H1 (cell line): ENCODE data around the gene CHRNA4. TPM values are rescaled to one million over a fixed set of nuclear protein-coding genes. Genes with fewer than 3 reads are reported as not detected.

Experiments
- CTCF ChIA-PET: fragments of 300-600 bp; sonication (Branson Sonifier 250); formaldehyde crosslinking; loops from one replicate; lab custom pipeline; 2021; ENCODE audit not compliant: partially characterized antibody; lab: Charles Lee
- POLR2A ChIA-PET: fragments of 300-600 bp; sonication (Branson Sonifier 250); formaldehyde crosslinking; loops from one replicate; lab custom pipeline; 2021; ENCODE audit warnings: inconsistent platforms; ENCODE audit not compliant: partially characterized antibody; lab: Charles Lee
- DNase-seq, 2 experiments: peaks; one replicate each; pipeline versions ENCODE4 v3.0.0 to v3.0.0-alpha.2; 2010 to 2022; ENCODE audit warnings: low spot score in 2 of 2, low read depth in 1 of 2, mixed read lengths in 1 of 2
- FAIRE-seq: peaks from 2 replicates; lab custom pipeline; 2011; peaks lifted over from hg19 to GRCh38; lab: Jason Lieb, UNC
- H2AFZ ChIP-seq: 2 replicates; pipeline ENCODE4 v1.8.1; 2012; ENCODE audit warnings: low read length, inconsistent platforms
- H2AK5ac ChIP-seq: 2 replicates; pipeline ENCODE4 v1.6.1; 2013; ENCODE audit warnings: low read depth, low read length
- H2BK120ac ChIP-seq: replicated peaks from 2 replicates; pipeline ENCODE3; 2013; ENCODE audit warnings: low read depth, low read length, inconsistent platforms
- H2BK12ac ChIP-seq: 2 replicates; pipeline ENCODE4 v1.6.1; 2013; ENCODE audit warnings: low read depth, low read length
- H2BK15ac ChIP-seq: 2 replicates; pipeline ENCODE4 v1.6.1; 2013; ENCODE audit warnings: low read length
- H2BK20ac ChIP-seq: 2 replicates; pipeline ENCODE4 v1.6.1; 2013; ENCODE audit warnings: low read length
- H2BK5ac ChIP-seq: 2 replicates; pipeline ENCODE4 v1.6.1; 2013; ENCODE audit warnings: low read depth, low read length
- H3K14ac ChIP-seq: 2 replicates; pipeline ENCODE4 v1.6.1; 2013; ENCODE audit warnings: inconsistent platforms; ENCODE audit not compliant: insufficient read length
- H3K18ac ChIP-seq: 2 replicates; pipeline ENCODE4 v1.6.1; 2013; ENCODE audit warnings: low read length; ENCODE audit errors: extremely low read depth
- H3K23ac ChIP-seq: 2 replicates; pipeline ENCODE4 v1.6.1; 2013; ENCODE audit warnings: inconsistent platforms; ENCODE audit not compliant: insufficient read length
- H3K23me2 ChIP-seq: 2 replicates; pipeline ENCODE4 v1.6.1; 2013; ENCODE audit warnings: low read depth, low read length
- H3K27ac ChIP-seq: 2 replicates; pipeline ENCODE4 v1.6.1; 2011; ENCODE audit warnings: low read depth, low read length, inconsistent platforms
- H3K27me3 ChIP-seq, 4 experiments: replicated peaks in 1 of 4; 1 replicate in 1 of 4; 2 replicates in 3 of 4; pipeline versions ENCODE4 v1.6.1 to v1.8.1; 2011 to 2013; ENCODE audit warnings: low read length in 3 of 4, mild to moderate bottlenecking in 3 of 4, inconsistent platforms in 2 of 4, mixed read lengths in 2 of 4, moderate library complexity in 1 of 4; ENCODE audit not compliant: control insufficient read depth in 3 of 4, insufficient read depth in 3 of 4; ENCODE audit errors: extremely low read depth in 1 of 4
- H3K36me3 ChIP-seq, 4 experiments: 2 replicates each; pipeline versions ENCODE4 v1.6.1 to v1.8.1; 2011 to 2013; ENCODE audit warnings: mild to moderate bottlenecking in 4 of 4, low read length in 3 of 4, moderate library complexity in 2 of 4, control low read depth in 1 of 4, inconsistent platforms in 1 of 4; ENCODE audit not compliant: insufficient read depth in 4 of 4, control insufficient read depth in 2 of 4
- H3K4ac ChIP-seq: replicated peaks from 2 replicates; pipeline ENCODE3; 2013; ENCODE audit warnings: low read length, low read depth, mixed read lengths, inconsistent platforms; ENCODE audit not compliant: insufficient read length
- H3K4me1 ChIP-seq, 4 experiments: replicated peaks in 1 of 4; 1 replicate in 1 of 4; 2 replicates in 3 of 4; pipeline versions ENCODE4 v1.6.1 to v1.8.1; 2011 to 2013; ENCODE audit warnings: low read length in 3 of 4, inconsistent platforms in 2 of 4, mixed read lengths in 1 of 4; ENCODE audit not compliant: insufficient read depth in 4 of 4, control insufficient read depth in 3 of 4
- H3K4me2 ChIP-seq, 2 experiments: 2 replicates each; pipeline versions ENCODE4 v1.6.1 to v1.8.1; 2011 to 2013; ENCODE audit warnings: low read depth in 2 of 2, low read length in 2 of 2, control low read depth in 1 of 2, inconsistent platforms in 1 of 2, mild to moderate bottlenecking in 1 of 2; ENCODE audit not compliant: insufficient read depth in 1 of 2
- H3K4me3 ChIP-seq, 4 experiments: fragments of 200-600, 300-600 bp in 1 of 4; sonication (generic), shearing (Covaris generic), sonication (Bioruptor Twin) in 1 of 4; 2 replicates each; pipeline versions ENCODE4 v1.5.1 to v1.8.1; 2011 to 2016; ENCODE audit warnings: low read length in 4 of 4, low read depth in 3 of 4, control low read depth in 2 of 4, inconsistent platforms in 2 of 4, mild to moderate bottlenecking in 2 of 4, mixed read lengths in 1 of 4, moderate library complexity in 1 of 4; ENCODE audit not compliant: insufficient read depth in 2 of 4; ENCODE audit errors: extremely low read depth in 1 of 4
- H3K56ac ChIP-seq: replicated peaks from 2 replicates; pipeline ENCODE3; 2013; ENCODE audit warnings: low read depth, mild to moderate bottlenecking, mixed read lengths, low read length, inconsistent platforms; ENCODE audit not compliant: insufficient read length
- H3K79me1 ChIP-seq: 2 replicates; pipeline ENCODE4 v1.6.1; 2013; ENCODE audit warnings: low read depth, low read length, control low read depth
- H3K79me2 ChIP-seq, 2 experiments: 2 replicates each; pipeline versions ENCODE4 v1.6.1 to v1.8.1; 2012 to 2013; ENCODE audit warnings: low read length in 2 of 2, mild to moderate bottlenecking in 2 of 2, inconsistent platforms in 1 of 2; ENCODE audit not compliant: insufficient read depth in 2 of 2, control insufficient read depth in 1 of 2
- H3K9ac ChIP-seq, 4 experiments: replicated peaks in 1 of 4; 1 replicate in 1 of 4; 2 replicates in 3 of 4; pipeline versions ENCODE4 v1.6.1 to v1.8.1; 2011 to 2013; ENCODE audit warnings: low read depth in 3 of 4, low read length in 3 of 4, control low read depth in 2 of 4, mild to moderate bottlenecking in 2 of 4, moderate library complexity in 2 of 4, inconsistent platforms in 1 of 4; ENCODE audit errors: extremely low read depth in 1 of 4
- H3K9me3 ChIP-seq, 2 experiments: 2 replicates each; pipeline versions ENCODE4 v1.6.1 to v1.8.1; 2012 to 2013; ENCODE audit warnings: mild to moderate bottlenecking in 2 of 2, moderate library complexity in 2 of 2, control low read depth in 1 of 2, inconsistent platforms in 1 of 2, low read depth in 1 of 2, low read length in 1 of 2, mixed read lengths in 1 of 2; ENCODE audit not compliant: insufficient read depth in 2 of 2
- H4K20me1 ChIP-seq, 2 experiments: replicated peaks in 1 of 2; 2 replicates each; pipeline versions ENCODE3 to v1.8.1; 2011 to 2013; ENCODE audit warnings: inconsistent platforms in 2 of 2, low read length in 2 of 2, mild to moderate bottlenecking in 1 of 2; ENCODE audit not compliant: insufficient read depth in 2 of 2, control insufficient read depth in 1 of 2
- H4K5ac ChIP-seq: 2 replicates; pipeline ENCODE4 v1.6.1; 2013; ENCODE audit warnings: low read length, low read depth, mixed read lengths, inconsistent platforms; ENCODE audit not compliant: insufficient read length
- H4K8ac ChIP-seq: 2 replicates; pipeline ENCODE4 v1.8.0; 2013; ENCODE audit warnings: mild to moderate bottlenecking, moderate library complexity, low read length, inconsistent platforms; ENCODE audit not compliant: insufficient read depth; ENCODE audit errors: extremely low read depth
- H4K91ac ChIP-seq: replicated peaks from 2 replicates; pipeline ENCODE3; 2013; ENCODE audit warnings: low read length, mixed read lengths, inconsistent platforms; ENCODE audit not compliant: insufficient read length
- ASH2L ChIP-seq: fragments of 200-600, 300-600 bp; sonication (generic); IDR thresholded peaks from one replicate; pipeline ENCODE4 v1.7.1; 2017; ENCODE audit warnings: low read length
- CBX8 ChIP-seq: fragments of 300-800, 300-1000 bp; sonication (generic); IDR thresholded peaks from 2 replicates; pipeline ENCODE4 v1.7.1; 2016; ENCODE audit warnings: low read depth, low read length, borderline replicate concordance
- CHD2 ChIP-seq: IDR thresholded peaks from 2 replicates; pipeline ENCODE4 v1.6.1; 2012; ENCODE audit warnings: low read length, improper control_type of control experiment
- EGR1 ChIP-seq: IDR thresholded peaks from 2 replicates; pipeline ENCODE4 v1.6.1; 2011; ENCODE audit warnings: low read depth, low read length, borderline replicate concordance
- EZH2 ChIP-seq: fragments of 200-600 bp; sonication (generic); IDR thresholded peaks from 2 replicates; pipeline ENCODE4 v1.7.1; 2012; ENCODE audit warnings: low read depth, mild to moderate bottlenecking, moderate library complexity, low read length, inconsistent platforms; ENCODE audit not compliant: severe bottlenecking
- FOSL1 ChIP-seq: IDR thresholded peaks from 2 replicates; pipeline ENCODE4 v1.6.1; 2011; ENCODE audit warnings: mild to moderate bottlenecking, low read depth, low read length, moderate library complexity; ENCODE audit not compliant: insufficient read depth
- HDAC2 ChIP-seq, 2 experiments: fragments of 300-600 bp in 1 of 2; sonication (generic) in 1 of 2; IDR thresholded peaks; 2 replicates each; pipeline ENCODE4 v1.6.1; 2011 to 2012; ENCODE audit warnings: low read depth in 2 of 2, low read length in 2 of 2, mild to moderate bottlenecking in 2 of 2, moderate library complexity in 2 of 2, borderline replicate concordance in 1 of 2, inconsistent platforms in 1 of 2
- JUND ChIP-seq: IDR thresholded peaks from 2 replicates; pipeline ENCODE4 v1.6.1; 2011; ENCODE audit warnings: mild to moderate bottlenecking, improper control_type of control experiment, low read length
- MAFK ChIP-seq: IDR thresholded peaks from 2 replicates; pipeline ENCODE4 v1.6.1; 2012; ENCODE audit warnings: low read depth, mild to moderate bottlenecking, improper control_type of control experiment, low read length
- SIX5 ChIP-seq: IDR thresholded peaks from 2 replicates; pipeline ENCODE4 v1.6.1; 2011; ENCODE audit warnings: mild to moderate bottlenecking, low read depth, low read length
- SP4 ChIP-seq: IDR thresholded peaks from 2 replicates; pipeline ENCODE4 v1.6.1; 2012; ENCODE audit warnings: low read length, inconsistent platforms
- TAF7 ChIP-seq: optimal IDR thresholded peaks from 2 replicates; pipeline ENCODE3; 2011; ENCODE audit warnings: low read depth, mild to moderate bottlenecking, inconsistent platforms, low read length, moderate library complexity, borderline replicate concordance
- TEAD4 ChIP-seq: IDR thresholded peaks from 2 replicates; pipeline ENCODE4 v1.6.1; 2012; ENCODE audit warnings: low read depth, low read length, inconsistent platforms, mixed read lengths
- WGBS, 2 experiments: shearing (Covaris generic) in 1 of 2; methylation state at CpG; one replicate each; pipeline versions ENCODE4 v1.1.6 to v1.1.7; 2013 to 2015; ENCODE audit warnings: low lambda C conversion rate in 2 of 2, mixed read lengths in 2 of 2, inconsistent platforms in 1 of 2, low coverage in 1 of 2, missing lambda C conversion rate in 1 of 2; ENCODE audit not compliant: insufficient replicate concordance in 2 of 2, insufficient coverage in 1 of 2, insufficient read length in 1 of 2; ENCODE audit errors: extremely low coverage in 1 of 2, missing lambda C conversion rate in 1 of 2; 5-methylcytosine and 5-hydroxymethylcytosine counted together
- polyA plus RNA-seq, 7 experiments: library from polyadenylated mRNA; depleted of rRNA in 3 of 7; stranded (reverse) in 5 of 7; unstranded in 2 of 7; fragments of >200 nt in 5 of 7; fragments of 200-250 nt in 2 of 7; gene quantifications; 1 replicate in 5 of 7; 2 replicates in 1 of 7; 4 replicates in 1 of 7; pipeline versions ENCODE4 v1.2.1 to v1.2.3, GENCODE V29; 2011 to 2013; ENCODE audit warnings: missing spikeins in 2 of 7, mixed read lengths in 2 of 7
- total RNA-seq: library from RNA; stranded (reverse); fragmentation: NEBNext Ultra II Directional; extraction: Animal tissue kit (Norgen Biotek cat#: 25700); gene quantifications from 2 replicates; pipeline ENCODE4 v1.2.1, GENCODE V29; 2021

CHRNA4 gene
- total and polyA plus RNA-seq, 2 of the 8 experiments (the other 6 are each of a cell fraction or from before 2014, with no cell fraction given) = 4.3 to 5.7 TPM

DNA sequence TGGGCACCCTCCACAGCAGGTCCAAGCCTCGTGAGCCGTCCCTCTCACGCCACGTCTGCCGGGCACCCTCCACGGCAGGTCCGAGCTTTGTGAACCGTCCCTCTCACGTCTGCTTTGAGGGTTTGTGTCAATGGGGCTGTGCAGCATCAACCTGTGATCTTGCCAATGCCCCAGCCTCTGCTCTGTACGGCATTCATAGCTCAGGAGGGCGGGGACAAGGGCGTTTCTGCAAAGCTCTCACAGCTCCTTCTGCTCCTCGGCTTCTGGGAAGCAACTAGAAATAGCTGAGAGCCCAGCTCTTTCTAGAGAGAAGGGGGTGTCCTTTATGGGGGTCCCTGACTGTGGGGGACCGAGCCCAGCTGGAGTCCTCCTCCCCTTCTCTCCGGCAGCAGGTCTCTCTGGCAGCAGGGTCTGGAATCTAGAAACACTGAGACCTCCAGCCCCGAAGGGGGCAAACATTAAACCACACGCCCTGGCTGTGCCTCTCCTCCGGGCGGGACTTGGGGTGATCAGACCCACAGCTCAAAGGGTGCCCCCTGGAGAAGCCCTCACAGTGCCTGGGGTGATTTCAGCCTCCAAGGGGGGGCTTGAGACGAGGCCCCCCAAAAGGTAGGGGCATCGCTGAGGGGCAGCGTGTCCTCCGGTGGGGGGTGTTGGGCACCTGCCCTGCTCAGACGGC lies 41.2 kb upstream of the CHRNA4 start:
- no peaks in the 10 kb centered on the region for H3K23me2 ChIP-seq
- H3K79me2 ChIP-seq = no peaks in the 10 kb centered on the region
- ChIA-PET POLR2A (interaction anchor here (1.4 kb wide), 1 partner anchor 9 kb away, joined by 6 read pairs; no protein-coding TSS in a partner anchor), CTCF (interaction anchor here (0.9 to 1.6 kb wide), 5 partner anchors 8 to 179 kb away, joined by 3 to 7 read pairs (median 3); no protein-coding TSS in a partner anchor)
- WGBS, 2 experiments = 87% methylated on average over 23 of the region's 24 CpGs; no CpG with 5 or more reads in 1 of the 2 experiments
- H3K23ac ChIP-seq = no peak overlapping the region
- H3K4me1 ChIP-seq = peaks cover 0 to 15% (median 9%) of the 10 kb centered on the region in 4 experiments; a peak in 4 of 7 replicates
- no peaks in the 10 kb centered on the region for H3K9me3 ChIP-seq
- no peak overlapping the region for H2AFZ ChIP-seq
- no peak overlapping the region for H3K14ac ChIP-seq
- no peak overlapping the region; a peak in 1 of 7 replicates for H3K9ac ChIP-seq
- no peak overlapping the region for H3K4me3 ChIP-seq
- no peaks in the 10 kb centered on the region for H3K27me3 ChIP-seq
- H4K91ac ChIP-seq = no peak overlapping the region
- no peak overlapping the region for H3K27ac ChIP-seq
- peak overlapping the region; percentile 52; the same call in 1 of the 2 replicates for H2BK5ac ChIP-seq
- no peak overlapping the region for H3K18ac ChIP-seq
- FAIRE-seq = no peak
- H3K79me1 ChIP-seq = no peaks in the 10 kb centered on the region
- no peak overlapping the region for H2BK15ac ChIP-seq
- H3K4ac ChIP-seq = no peak overlapping the region
- H4K8ac ChIP-seq = peak overlapping the region; percentile 51
- 0 out of 2 replicates have a peak overlapping the region, but pooled peaks have one; percentile 39 for H2AK5ac ChIP-seq
- no peak overlapping the region for H2BK20ac ChIP-seq
- no peak overlapping the region for H3K4me2 ChIP-seq
- no peak overlapping the region for H3K56ac ChIP-seq
- H4K20me1 ChIP-seq = peaks cover 0 to 4% of the 10 kb centered on the region in 2 experiments
- peak overlapping the region; percentile 94; the same call in 1 of the 2 replicates for H2BK12ac ChIP-seq
- H4K5ac ChIP-seq = no peak overlapping the region
- H2BK120ac ChIP-seq = no peak overlapping the region
- H3K36me3 ChIP-seq = no peaks in the 10 kb centered on the region
- DNase-seq = no peak
- TF ChIP-seq TAF7 (no peak), SIX5 (no peak), MAFK (no peak), EZH2 (no peak), CHD2 (no peak), FOSL1 (no peak), HDAC2 (IDR thresholded peaks at IDR 0.05; ENCODE audit: borderline replicate concordance in 1 of 2, low read depth in 2 of 2, low read length in 2 of 2) (no peak), TEAD4 (no peak), CBX8 (no peak), ASH2L (no peak), SP4 (no peak), EGR1 (no peak), JUND (no peak)
